Measurements from ENCODE around the gene RNLS.
"Not testable (repeated sequence)": the region's sequence is repeated elsewhere in the genome, so short reads cannot be mapped to it uniquely, and the experiment has no call there.

Gene RNLS

GRCh38 chr10:88383276-88383675, 199.8 kb downstream of the RNLS start:
- DNase-seq: no peak

GRCh38 chr10:88382699-88383098, 200.4 kb downstream of the RNLS start:
- DNase-seq: no peak

GRCh38 chr10:88379575-88379974, 203.5 kb downstream of the RNLS start:
- DNase-seq: peak; percentile 21

- DNase-seq: no peak
Measured at GRCh38 chr10:88377510-88377909, 205.6 kb downstream of the RNLS start.

GRCh38 chr10:88374392-88375175, 208.5 kb downstream of the RNLS start:
- DNase-seq: no peak

- no peak for DNase-seq
Measured at GRCh38 chr10:88372881-88373592, 210.1 kb downstream of the RNLS start.

- DNase-seq: no peak
Measured at GRCh38 chr10:88372051-88372715, 210.9 kb downstream of the RNLS start.

GRCh38 chr10:88370713-88371112, 212.4 kb downstream of the RNLS start:
- no peak for DNase-seq

GRCh38 chr10:88366772-88367171, 216.3 kb downstream of the RNLS start:
- DNase-seq: no peak

- no peak for DNase-seq
Measured at GRCh38 chr10:88361995-88362807, 220.9 kb downstream of the RNLS start.

GRCh38 chr10:88361494-88361893, 221.6 kb downstream of the RNLS start:
- DNase-seq: no peak

- not testable (repeated sequence) for DNase-seq
Measured at GRCh38 chr10:88355750-88356149, 227.4 kb downstream of the RNLS start.

- DNase-seq: no peak
Measured at GRCh38 chr10:88347597-88348304, 235.4 kb downstream of the RNLS start.

- DNase-seq: no peak
Measured at GRCh38 chr10:88347022-88347421, 236.1 kb downstream of the RNLS start.

- DNase-seq: no peak
Measured at GRCh38 chr10:88346144-88346977, 236.8 kb downstream of the RNLS start.

- DNase-seq: no peak
Measured at GRCh38 chr10:88343761-88344484, 239.2 kb downstream of the RNLS start.

GRCh38 chr10:88342733-88343310, 240.3 kb downstream of the RNLS start:
- no peak for DNase-seq

GRCh38 chr10:88337134-88337533, 246.0 kb downstream of the RNLS start:
- no peak for DNase-seq

GRCh38 chr10:88336334-88336733, 246.8 kb downstream of the RNLS start:
- DNase-seq: no peak

- DNase-seq: no peak
Measured at GRCh38 chr10:88333248-88333630, 249.9 kb downstream of the RNLS start.

Data from OCI-M1 (cell line).